WTC11 (cell line): ENCODE measurements around the gene NELL1. TPM values are rescaled to one million over a fixed set of nuclear protein-coding genes. Genes with fewer than 3 reads are reported as not detected.

Source experiments
- ATAC-seq: fragments of 200-7000 bp; cut with Tn5 transposase; 2 replicates; pipeline ENCODE4 v1.10.0; 2021; ENCODE audit warnings: mild to moderate bottlenecking, moderate library complexity
- CTCF ChIA-PET: fragments of 300-600 bp; sonication (Branson Sonifier 250); formaldehyde crosslinking; loops from one replicate; lab custom pipeline; 2021; ENCODE audit warnings: antibody characterized with exemption; lab: Charles Lee
- POLR2A ChIA-PET: fragments of 350-600 bp; sonication (Branson Sonifier 250); formaldehyde crosslinking; loops from one replicate; lab custom pipeline; 2021; ENCODE audit warnings: antibody characterized with exemption; lab: Charles Lee
- DNase-seq: peaks from one replicate; pipeline ENCODE4 v3.0.0; 2021; ENCODE audit warnings: low spot score
- H3K27ac Mint-ChIP-seq: 2 replicates; pipeline ENCODE4 v1.8.0; 2021; ENCODE audit warnings: mixed read lengths
- H3K27me3 Mint-ChIP-seq: 2 replicates; pipeline ENCODE4 v1.8.0; 2021; ENCODE audit warnings: low read depth, mild to moderate bottlenecking, moderate library complexity, mixed read lengths
- H3K36me3 Mint-ChIP-seq: 2 replicates; pipeline ENCODE4 v1.8.0; 2021; ENCODE audit warnings: mixed read lengths
- H3K4me1 Mint-ChIP-seq: 2 replicates; pipeline ENCODE4 v1.8.0; 2022; ENCODE audit warnings: mixed read lengths
- H3K4me3 Mint-ChIP-seq: 2 replicates; pipeline ENCODE4 v1.8.0; 2021; ENCODE audit warnings: mild to moderate bottlenecking, moderate library complexity, mixed read lengths
- H3K9me3 Mint-ChIP-seq: 2 replicates; pipeline ENCODE4 v1.8.0; 2021; ENCODE audit warnings: mixed read lengths
- AFF4 ChIP-seq: sonication (generic); formaldehyde crosslinking; IDR thresholded peaks from 2 replicates; pipeline ENCODE4 v1.8.1; 2023; ENCODE audit warnings: mild to moderate bottlenecking, missing genetic modification reagents, borderline replicate concordance
- ATF6 ChIP-seq: sonication (generic); formaldehyde crosslinking; IDR thresholded peaks from 2 replicates; pipeline ENCODE4 v1.8.1; 2023; ENCODE audit warnings: mild to moderate bottlenecking, missing genetic modification reagents
- CREM ChIP-seq: sonication (generic); formaldehyde crosslinking; IDR thresholded peaks from 2 replicates; pipeline ENCODE4 v1.8.1; 2022; ENCODE audit warnings: mild to moderate bottlenecking, missing genetic modification reagents, moderate library complexity
- GRHL2 ChIP-seq: fragments of 250-450 bp; sonication (Bioruptor Pico); IDR thresholded peaks from 2 replicates; pipeline ENCODE4 v1.8.0; 2022; ENCODE audit warnings: mild to moderate bottlenecking, moderate library complexity; ENCODE audit not compliant: insufficient replicate concordance, severe bottlenecking
- GTF2I ChIP-seq: fragments of 250-450 bp; sonication (Bioruptor Pico); conservative IDR thresholded peaks from 2 replicates; pipeline ENCODE4 v1.4.0; 2021; ENCODE audit warnings: mild to moderate bottlenecking
- HMGXB4 ChIP-seq: sonication (generic); formaldehyde crosslinking; IDR thresholded peaks from 2 replicates; pipeline ENCODE4 v1.8.1; 2023; ENCODE audit warnings: mild to moderate bottlenecking, moderate library complexity, missing genetic modification reagents
- KAT7 ChIP-seq: sonication (generic); formaldehyde crosslinking; IDR thresholded peaks from 2 replicates; pipeline ENCODE4 v1.8.1; 2023; ENCODE audit warnings: missing genetic modification reagents, mild to moderate bottlenecking, borderline replicate concordance
- MXD4 ChIP-seq: fragments of 250-450 bp; sonication (Bioruptor Pico); IDR thresholded peaks from 2 replicates; pipeline ENCODE4 v1.8.0; 2021; ENCODE audit warnings: mild to moderate bottlenecking, moderate library complexity, borderline replicate concordance
- MYBL2 ChIP-seq: sonication (generic); formaldehyde crosslinking; IDR thresholded peaks from 2 replicates; pipeline ENCODE4 v1.8.1; 2023; ENCODE audit warnings: mild to moderate bottlenecking, moderate library complexity, missing genetic modification reagents
- NR2C2 ChIP-seq: sonication (generic); formaldehyde crosslinking; IDR thresholded peaks from 2 replicates; pipeline ENCODE4 v1.8.0; 2022; ENCODE audit warnings: mild to moderate bottlenecking, missing genetic modification reagents
- NR3C1 ChIP-seq: sonication (generic); formaldehyde crosslinking; conservative IDR thresholded peaks from 2 replicates; pipeline ENCODE4 v1.8.1; 2023; ENCODE audit warnings: low read depth, mild to moderate bottlenecking, missing genetic modification reagents
- SMAD4 ChIP-seq: sonication (generic); formaldehyde crosslinking; IDR thresholded peaks from 2 replicates; pipeline ENCODE4 v1.8.0; 2022; ENCODE audit warnings: mild to moderate bottlenecking, missing genetic modification reagents
- ZBTB43 ChIP-seq: sonication (generic); formaldehyde crosslinking; IDR thresholded peaks from 2 replicates; pipeline ENCODE4 v1.8.1; 2023; ENCODE audit warnings: mild to moderate bottlenecking, missing genetic modification reagents
- ZNF281 ChIP-seq: sonication (generic); formaldehyde crosslinking; IDR thresholded peaks from 2 replicates; pipeline ENCODE4 v1.8.0; 2023; ENCODE audit warnings: mild to moderate bottlenecking, missing genetic modification reagents
- ZNF317 ChIP-seq: sonication (generic); formaldehyde crosslinking; IDR thresholded peaks from 2 replicates; pipeline ENCODE4 v1.8.1; 2023; ENCODE audit warnings: low read depth, mild to moderate bottlenecking, moderate library complexity, missing genetic modification reagents, borderline replicate concordance
- ZNF396 ChIP-seq: fragments of 250-450 bp; sonication (Bioruptor Pico); IDR thresholded peaks from 2 replicates; pipeline ENCODE4 v1.8.0; 2021; ENCODE audit warnings: mild to moderate bottlenecking, moderate library complexity, borderline replicate concordance
- ZNF512 ChIP-seq: sonication (generic); formaldehyde crosslinking; IDR thresholded peaks from 2 replicates; pipeline ENCODE4 v1.8.1; 2022; ENCODE audit warnings: missing genetic modification reagents, borderline replicate concordance
- ZNF532 ChIP-seq: fragments of 250-450 bp; sonication (Bioruptor Pico); IDR thresholded peaks from 2 replicates; pipeline ENCODE4 v1.9.0; 2021; ENCODE audit warnings: mild to moderate bottlenecking, borderline replicate concordance
- total RNA-seq: library from RNA; stranded (reverse); gene quantifications from 3 replicates; pipeline ENCODE4 v1.2.3, GENCODE V29; 2021

The NELL1 gene
- total RNA-seq, 1 experiment from 2014 or later: 1.8 TPM

- TF ChIP-seq ZBTB43: no peak
- no peak for TF ChIP-seq GTF2I (CRISPR knock-in tag)
Observed at GRCh38 chr11:20715464-20715863, 46.1 kb downstream of the NELL1 start (continued).

GRCh38 chr11:20715931-20716330 is 46.5 kb downstream of the NELL1 start:
- ATAC-seq: no peak
- H3K27me3 Mint-ChIP-seq: no peaks in the 10 kb centered on the region
- H3K4me3 Mint-ChIP-seq: no peak overlapping the region
- H3K36me3 Mint-ChIP-seq: no peaks in the 10 kb centered on the region
- H3K4me1 Mint-ChIP-seq: no peaks in the 10 kb centered on the region
- POLR2A ChIA-PET: no interaction called here
- DNase-seq: no peak
- CTCF ChIA-PET: interaction anchor here (0.7 kb wide), 1 partner anchor 583 kb away, joined by 3 read pairs; no protein-coding TSS in a partner anchor
- H3K9me3 Mint-ChIP-seq: peaks cover 6% of the 10 kb centered on the region
- H3K27ac Mint-ChIP-seq: no peak overlapping the region
- TF ChIP-seq CREM (CRISPR knock-in tag) (no peak), ZNF396 (CRISPR knock-in tag) (no peak), ZNF532 (no peak), HMGXB4 (CRISPR knock-in tag) (no peak), ATF6 (CRISPR knock-in tag) (no peak), ZNF281 (CRISPR knock-in tag) (no peak), ZNF317 (CRISPR knock-in tag) (no peak), GRHL2 (CRISPR knock-in tag) (no peak), MYBL2 (CRISPR knock-in tag) (no peak), AFF4 (CRISPR knock-in tag) (no peak), SMAD4 (CRISPR knock-in tag) (no peak), MXD4 (CRISPR knock-in tag) (no peak), KAT7 (CRISPR knock-in tag) (no peak), ZNF512 (CRISPR knock-in tag) (no peak), NR3C1 (CRISPR knock-in tag) (no peak), NR2C2 (CRISPR knock-in tag) (no peak)
